Stomach (tissue), 9 donors: Measurements from ENCODE around the gene FARS2. TPM values are rescaled to one million over a fixed set of nuclear protein-coding genes. Genes with fewer than 3 reads are reported as not detected.

Experiments used
- DNase-seq, 2 donors: peaks; one replicate each; pipeline versions ENCODE4 v3.0.0 to v3.0.0-alpha.2; 2013 to 2019
- H3K27ac ChIP-seq, 5 donors: fragments of 200-600 bp in 4 of 5; sonication (generic) in 4 of 5; one replicate each; pipeline ENCODE4 v1.5.1; 2013 to 2019; ENCODE audit warnings: mild to moderate bottlenecking in 1 of 5, moderate library complexity in 1 of 5
- H3K27me3 ChIP-seq, 3 donors: fragments of 200-600 bp; sonication (generic); one replicate each; pipeline ENCODE4 v1.5.1; 2017 to 2019; ENCODE audit warnings: mixed run types in 1 of 3
- H3K36me3 ChIP-seq, 4 donors: fragments of 200-600 bp; sonication (generic); 1 replicate in 3 of 4; 2 replicates in 1 of 4; pipeline ENCODE4 v1.5.1; 2016 to 2019
- H3K4me1 ChIP-seq, 4 donors: fragments of 200-600 bp; sonication (generic); one replicate each; pipeline ENCODE4 v1.5.1; 2016 to 2019
- H3K4me3 ChIP-seq, 4 donors: fragments of 200-600 bp; sonication (generic) in 3 of 4; one replicate each; pipeline ENCODE4 v1.5.1; 2016 to 2019; ENCODE audit warnings: mild to moderate bottlenecking in 1 of 4
- H3K9me3 ChIP-seq, 4 donors: fragments of 200-600 bp; sonication (generic); one replicate each; pipeline ENCODE4 v1.5.1; 2016 to 2019
- CTCF ChIP-seq, 7 experiments: fragments of 450-650 bp in 4 of 7; fragments of 200-600 bp in 3 of 7; sonication (generic) in 3 of 7; IDR thresholded peaks; one replicate each; pipeline ENCODE4 v1.5.1; 2016 to 2019; ENCODE audit warnings: antibody characterized with exemption in 7 of 7, control low read depth in 2 of 7, mild to moderate bottlenecking in 1 of 7
- EP300 ChIP-seq: sonication (generic); formaldehyde crosslinking; IDR thresholded peaks from one replicate; pipeline ENCODE4 v1.6.1; 2017; ENCODE audit warnings: antibody characterized with exemption
- POLR2A ChIP-seq, 4 donors: fragments of 450-650 bp; IDR thresholded peaks; one replicate each; pipeline ENCODE4 v1.6.1; 2016; ENCODE audit warnings: antibody characterized with exemption in 4 of 4, control low read depth in 2 of 4, mild to moderate bottlenecking in 1 of 4, moderate library complexity in 1 of 4
- POLR2AphosphoS5 ChIP-seq, 3 donors: sonication (generic); formaldehyde crosslinking; IDR thresholded peaks; one replicate each; pipeline ENCODE4 v1.6.1; 2016; ENCODE audit warnings: antibody characterized with exemption in 3 of 3
- WGBS, 5 donors: extraction: QIAGEN DNeasy Blood & Tissue Kit in 3 of 5; methylation state at CpG; one replicate each; pipeline versions ENCODE4 v1.1.5 to v1.1.7; 2013 to 2018; 5-methylcytosine and 5-hydroxymethylcytosine counted together
- intact Hi-C: fragments of 100-400 bp; cut with DNase I; formaldehyde crosslinking; loops from one replicate; pipeline ENCODE4 v1.15.1; 2023; ENCODE audit warnings: low total_unique reads
- polyA plus RNA-seq, 3 donors: library from polyadenylated mRNA; stranded (reverse); fragments of 200-250 nt; gene quantifications; one replicate each; pipeline ENCODE4 v1.2.3, GENCODE V29; 2013
- total RNA-seq, 5 donors: library from RNA; depleted of rRNA; stranded (reverse); fragments of >200 nt; gene quantifications; one replicate each; pipeline versions ENCODE4 v1.1.0 to v1.2.3, GENCODE V29; 2014 to 2016
- donor health status: healthy with polysubstance abuse.
- donor health status: Bipolar disorder and iron deficiency.
- donor health status: healthy.

FARS2 gene
- total and polyA plus RNA-seq, 8 donors: 3.8 to 47.8 (median 15.9) TPM

DNA sequence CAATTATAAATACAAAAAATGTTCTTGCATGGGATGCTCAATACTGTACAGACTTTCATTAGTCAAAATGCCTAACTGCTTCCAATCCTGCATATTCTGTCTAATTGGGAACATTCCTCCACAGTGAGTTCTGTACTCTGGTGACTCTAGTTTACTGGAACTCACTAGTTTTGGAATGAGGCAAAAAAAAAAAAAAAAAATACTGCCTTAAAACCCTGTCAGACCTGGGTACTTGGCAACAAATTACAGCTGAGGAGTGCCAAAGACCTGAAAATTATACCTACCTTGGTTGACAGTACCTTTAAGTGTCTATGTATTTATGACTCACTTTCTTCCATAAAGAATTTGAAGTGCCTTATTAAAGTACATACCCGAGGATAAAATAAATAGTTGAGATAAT lies 276.7 kb downstream of the FARS2 start:
- no peak for TF ChIP-seq CTCF (IDR thresholded peaks at IDR 0.05)
- no peak for TF ChIP-seq POLR2A (IDR thresholded peaks at IDR 0.05)
- TF ChIP-seq EP300: no peak
- no peak for TF ChIP-seq POLR2AphosphoS5 (IDR thresholded peaks at IDR 0.05)
- H3K27ac ChIP-seq: peak overlapping the region in 1 of 5 donors; percentile 47
- no peak for DNase-seq

DNA sequence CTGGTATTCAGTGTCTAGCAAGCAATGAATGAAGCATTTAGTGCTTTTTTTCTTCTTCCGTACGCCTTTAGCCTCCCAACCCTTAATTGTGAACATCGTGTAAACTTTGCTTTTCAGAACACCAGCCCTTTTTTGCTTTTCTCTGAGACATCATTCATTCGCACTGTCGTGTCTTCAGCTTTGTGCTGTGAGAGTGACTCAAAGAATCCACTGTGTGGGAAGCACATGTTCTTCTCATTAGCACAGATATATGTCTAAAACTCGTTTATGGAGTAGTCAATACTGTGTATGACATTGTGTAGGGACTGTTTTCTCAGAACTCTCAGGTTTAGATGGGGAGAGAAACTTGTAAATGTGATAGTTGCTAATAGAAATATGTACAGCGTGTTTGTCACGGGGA lies 279.1 kb downstream of the FARS2 start:
- Histone ChIP-seq H3K4me1 (peaks cover 0 to 19% (median 8%) of the 10 kb centered on the region in 4 donors), H3K27ac (no peak overlapping the region), H3K27me3 (no peaks in the 10 kb centered on the region), H3K9me3 (no peaks in the 10 kb centered on the region), H3K4me3 (no peak overlapping the region), H3K36me3 (peaks cover 0 to 7% (median 2%) of the 10 kb centered on the region in 4 donors)
- no peak for TF ChIP-seq CTCF (IDR thresholded peaks at IDR 0.05)
- TF ChIP-seq EP300: no peak
- no peak for TF ChIP-seq POLR2AphosphoS5 (IDR thresholded peaks at IDR 0.05)
- TF ChIP-seq POLR2A (IDR thresholded peaks at IDR 0.05): no peak
- 87 to 94% (median 90%) methylated on average over 8 of the region's 8 CpGs for WGBS, 5 donors
- no peak for DNase-seq
- intact Hi-C loops: no loop called here

More for the DNA sequence above, 276.7 kb downstream of the FARS2 start:
- intact Hi-C loops: no loop called here
- H3K4me1 ChIP-seq: peaks cover 0 to 19% (median 8%) of the 10 kb centered on the region in 4 donors
- no peaks in the 10 kb centered on the region for H3K27me3 ChIP-seq
- H3K36me3 ChIP-seq: no peaks in the 10 kb centered on the region
- WGBS, 5 donors: 18 to 50% (median 29%) methylated on average over 1 of the region's 1 CpG
- H3K9me3 ChIP-seq: no peaks in the 10 kb centered on the region
- H3K4me3 ChIP-seq: no peak overlapping the region

GRCh38 chr6:5541025-5541424 lies 279.7 kb downstream of the FARS2 start:
- no peak for DNase-seq
- no peak overlapping the region for H3K4me3 ChIP-seq
- H3K27me3 ChIP-seq: no peaks in the 10 kb centered on the region
- H3K27ac ChIP-seq: peak overlapping the region in 3 of 5 donors; percentile 31 to 39 (median 34)
- H3K4me1 ChIP-seq: peaks cover 0 to 19% (median 8%) of the 10 kb centered on the region in 4 donors
- peaks cover 0 to 13% (median 5%) of the 10 kb centered on the region in 4 donors for H3K36me3 ChIP-seq
- TF ChIP-seq POLR2AphosphoS5 (IDR thresholded peaks at IDR 0.05): no peak
- TF ChIP-seq EP300: no peak
- TF ChIP-seq CTCF (IDR thresholded peaks at IDR 0.05): no peak
- no peak for TF ChIP-seq POLR2A (IDR thresholded peaks at IDR 0.05)
- 66 to 80% (median 74%) methylated on average over 3 of the region's 3 CpGs for WGBS, 5 donors
- no peaks in the 10 kb centered on the region for H3K9me3 ChIP-seq
- intact Hi-C loops: no loop called here

DNA sequence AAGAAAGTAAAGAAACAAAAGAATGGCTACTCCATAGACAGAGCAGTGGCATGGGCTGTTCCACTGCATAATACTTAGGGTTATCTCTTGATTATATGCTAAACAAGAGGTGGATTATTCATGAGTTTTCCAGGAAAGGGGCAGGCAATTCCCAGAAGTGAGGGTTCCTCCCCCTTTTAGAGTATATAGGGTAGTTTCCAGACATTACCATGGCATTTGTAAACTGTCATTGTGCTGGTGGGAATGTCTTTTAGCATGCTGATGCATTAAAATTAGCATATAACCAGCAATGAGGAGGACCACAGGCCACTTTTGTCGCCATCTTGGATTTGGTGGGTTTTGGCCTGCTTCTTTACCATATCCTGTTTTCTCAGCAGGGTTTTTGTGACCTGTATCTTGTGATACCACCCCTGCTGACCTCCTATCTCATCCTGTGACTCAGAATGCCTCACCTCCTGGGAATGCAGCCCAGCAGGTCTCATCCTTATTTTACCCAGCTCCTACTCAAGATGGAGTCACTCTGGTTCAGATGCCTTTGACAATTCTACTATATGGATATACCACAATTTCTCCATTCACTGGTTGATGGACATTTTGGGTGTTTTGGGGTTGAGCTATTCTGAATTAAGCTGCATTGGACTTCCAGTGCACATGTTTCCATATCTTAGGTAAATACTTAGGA lies 280.6 kb downstream of the FARS2 start:
- no peaks in the 10 kb centered on the region for H3K27me3 ChIP-seq
- WGBS, 5 donors: 92 to 100% (median 96%) methylated on average over 1 of the region's 1 CpG
- H3K4me3 ChIP-seq: no peak overlapping the region
- TF ChIP-seq POLR2A (IDR thresholded peaks at IDR 0.05) (no peak), EP300 (no peak), POLR2AphosphoS5 (IDR thresholded peaks at IDR 0.05) (no peak), CTCF (IDR thresholded peaks at IDR 0.05) (no peak)
- peaks cover 0 to 22% (median 11%) of the 10 kb centered on the region in 4 donors for H3K36me3 ChIP-seq
- peaks cover 0 to 19% (median 8%) of the 10 kb centered on the region in 4 donors for H3K4me1 ChIP-seq
- H3K27ac ChIP-seq: peak overlapping the region in 4 of 5 donors; percentile 31 to 64 (median 36)
- intact Hi-C loops: no loop called here
- no peak for DNase-seq
- H3K9me3 ChIP-seq: no peaks in the 10 kb centered on the region
